Glutamatergic neuron (in vitro differentiated cells): ENCODE results near the gene NDUFB10. TPM values are rescaled to one million over a fixed set of nuclear protein-coding genes. Genes with fewer than 3 reads are reported as not detected.
"Not testable (repeated sequence)": the region's sequence is repeated elsewhere in the genome, so short reads cannot be mapped to it uniquely, and the experiment has no call there.

ENCODE experiments used
- DNase-seq: peaks from one replicate; pipeline ENCODE4 v3.0.0; 2022
- H3K27ac Mint-ChIP-seq: one replicate; pipeline ENCODE4 v1.8.0; 2020; ENCODE audit warnings: mild to moderate bottlenecking, mixed read lengths, inconsistent platforms; ENCODE audit not compliant: unreplicated experiment
- H3K27me3 Mint-ChIP-seq: one replicate; pipeline ENCODE4 v1.8.0; 2020; ENCODE audit warnings: mild to moderate bottlenecking, moderate library complexity, mixed read lengths, inconsistent platforms; ENCODE audit not compliant: unreplicated experiment
- H3K36me3 Mint-ChIP-seq: one replicate; pipeline ENCODE4 v1.8.0; 2020; ENCODE audit warnings: mild to moderate bottlenecking, mixed read lengths, inconsistent platforms; ENCODE audit not compliant: unreplicated experiment
- H3K4me1 Mint-ChIP-seq: one replicate; pipeline ENCODE4 v1.8.0; 2020; ENCODE audit warnings: mild to moderate bottlenecking, low read depth, mixed read lengths, inconsistent platforms; ENCODE audit not compliant: unreplicated experiment
- H3K4me3 Mint-ChIP-seq: one replicate; pipeline ENCODE4 v1.8.0; 2020; ENCODE audit warnings: mild to moderate bottlenecking, mixed read lengths, inconsistent platforms; ENCODE audit not compliant: unreplicated experiment
- H3K9me3 Mint-ChIP-seq: one replicate; pipeline ENCODE4 v1.8.0; 2020; ENCODE audit warnings: mild to moderate bottlenecking, moderate library complexity, mixed read lengths, inconsistent platforms; ENCODE audit not compliant: unreplicated experiment
- total RNA-seq: library from RNA; stranded (reverse); fragmentation: NEBNext Ultra II Directional; extraction: Animal tissue kit (Norgen Biotek cat#: 25700); gene quantifications from one replicate; pipeline ENCODE4 v1.2.1, GENCODE V29; 2021; ENCODE audit not compliant: unreplicated experiment
- TF ChIP-seq, protein P1 (sequence below): fragments of 200-600 bp; sonication (generic); IDR thresholded peaks from one replicate; pipeline ENCODE4 v1.5.0; 2021; ENCODE audit not compliant: partially characterized antibody, unreplicated experiment

NDUFB10 gene
- total RNA-seq, 1 donor from 2014 or later: 302 TPM

DNA sequence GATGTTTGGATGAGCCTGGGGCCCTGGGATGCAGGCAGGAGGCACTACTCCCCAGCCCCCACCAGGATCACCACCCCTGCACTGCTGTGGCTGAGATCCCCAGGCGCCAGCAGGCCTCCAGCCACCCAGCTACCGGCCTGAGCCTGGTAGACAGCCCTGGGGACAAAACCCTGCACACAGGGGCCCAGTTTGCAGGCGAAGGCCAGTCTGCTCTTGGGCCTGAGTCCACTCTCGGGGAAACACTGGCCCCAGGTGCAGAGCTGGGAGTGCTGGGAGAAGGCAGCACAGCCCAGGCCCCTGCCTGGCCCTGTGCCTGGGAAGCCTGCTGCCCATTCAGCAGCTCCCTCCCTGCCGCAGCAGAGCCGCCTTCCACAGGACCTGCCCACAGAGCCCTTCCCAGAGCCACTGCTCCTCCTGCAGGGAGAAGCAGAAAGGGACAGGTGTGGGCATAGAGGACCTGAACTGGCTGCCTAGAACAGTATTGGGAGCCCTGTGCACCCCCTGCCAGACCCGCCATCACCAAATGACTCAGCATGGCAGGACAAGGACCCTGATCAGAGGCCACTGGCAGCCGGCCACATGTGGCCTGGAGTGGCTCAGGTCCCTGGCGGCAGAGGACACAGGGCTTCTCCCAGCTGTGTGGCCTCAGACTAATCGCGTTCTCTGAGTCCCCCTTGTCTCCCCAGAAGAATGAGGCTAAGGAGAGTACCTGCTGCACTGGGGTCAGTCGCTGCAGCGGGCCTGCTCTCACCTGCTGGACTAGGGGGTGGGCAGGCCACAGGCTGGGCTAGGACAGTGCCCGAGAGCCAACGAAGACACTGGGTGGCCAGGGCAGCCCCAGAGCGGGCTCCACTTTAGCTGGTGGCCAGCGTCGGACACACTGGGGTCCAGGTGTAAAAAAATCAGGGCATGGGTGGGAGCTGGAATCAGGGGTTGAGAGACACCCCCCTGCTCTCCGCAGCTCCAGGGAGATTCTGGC is 27.0 kb upstream of the NDUFB10 start:
- Mint-ChIP-seq H3K27me3 (peaks cover 2% of the 10 kb centered on the region), H3K27ac (no peak overlapping the region), H3K4me3 (no peak overlapping the region), H3K36me3 (no peaks in the 10 kb centered on the region), H3K4me1 (peaks cover 4% of the 10 kb centered on the region), H3K9me3 (peaks cover 3% of the 10 kb centered on the region)
- peak; percentile 39 for DNase-seq
- TF ChIP-seq, protein P1, sequence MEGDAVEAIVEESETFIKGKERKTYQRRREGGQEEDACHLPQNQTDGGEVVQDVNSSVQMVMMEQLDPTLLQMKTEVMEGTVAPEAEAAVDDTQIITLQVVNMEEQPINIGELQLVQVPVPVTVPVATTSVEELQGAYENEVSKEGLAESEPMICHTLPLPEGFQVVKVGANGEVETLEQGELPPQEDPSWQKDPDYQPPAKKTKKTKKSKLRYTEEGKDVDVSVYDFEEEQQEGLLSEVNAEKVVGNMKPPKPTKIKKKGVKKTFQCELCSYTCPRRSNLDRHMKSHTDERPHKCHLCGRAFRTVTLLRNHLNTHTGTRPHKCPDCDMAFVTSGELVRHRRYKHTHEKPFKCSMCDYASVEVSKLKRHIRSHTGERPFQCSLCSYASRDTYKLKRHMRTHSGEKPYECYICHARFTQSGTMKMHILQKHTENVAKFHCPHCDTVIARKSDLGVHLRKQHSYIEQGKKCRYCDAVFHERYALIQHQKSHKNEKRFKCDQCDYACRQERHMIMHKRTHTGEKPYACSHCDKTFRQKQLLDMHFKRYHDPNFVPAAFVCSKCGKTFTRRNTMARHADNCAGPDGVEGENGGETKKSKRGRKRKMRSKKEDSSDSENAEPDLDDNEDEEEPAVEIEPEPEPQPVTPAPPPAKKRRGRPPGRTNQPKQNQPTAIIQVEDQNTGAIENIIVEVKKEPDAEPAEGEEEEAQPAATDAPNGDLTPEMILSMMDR: no peak

DNA sequence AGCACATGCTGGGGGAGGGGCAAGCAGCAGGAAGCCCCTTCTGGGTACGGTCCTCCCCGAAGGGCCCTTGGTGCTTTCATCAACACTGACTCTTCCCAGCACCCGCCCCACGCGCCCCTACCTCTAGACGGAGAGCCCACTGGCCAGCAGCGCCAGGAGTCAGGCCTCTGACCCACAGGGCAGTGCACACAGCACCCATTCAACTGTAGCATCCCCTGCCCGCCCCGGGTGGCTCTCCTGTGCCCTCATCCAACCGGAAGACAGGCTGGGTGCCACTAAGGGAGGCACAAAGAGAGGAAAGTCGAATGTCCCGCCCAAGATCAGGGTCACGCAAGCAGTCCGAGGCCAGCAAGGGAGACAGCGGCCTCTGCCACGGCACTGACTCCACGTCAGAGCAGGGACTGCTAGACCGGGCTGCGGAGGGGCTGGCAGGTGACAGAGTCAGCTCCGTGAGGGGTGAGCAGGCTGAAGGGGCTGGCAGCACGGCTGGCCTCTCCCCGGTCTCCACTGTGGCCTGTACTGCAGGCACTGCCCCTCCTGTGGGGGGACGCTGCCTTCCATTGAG is 26.2 kb upstream of the NDUFB10 start:
- no peak overlapping the region for H3K4me3 Mint-ChIP-seq
- H3K36me3 Mint-ChIP-seq: no peaks in the 10 kb centered on the region
- peak; percentile 30 for DNase-seq
- TF ChIP-seq, protein P1: no peak
- peaks cover 3% of the 10 kb centered on the region for H3K9me3 Mint-ChIP-seq
- no peak overlapping the region for H3K27ac Mint-ChIP-seq
- peaks cover 4% of the 10 kb centered on the region for H3K4me1 Mint-ChIP-seq
- H3K27me3 Mint-ChIP-seq: peaks cover 2% of the 10 kb centered on the region

DNA sequence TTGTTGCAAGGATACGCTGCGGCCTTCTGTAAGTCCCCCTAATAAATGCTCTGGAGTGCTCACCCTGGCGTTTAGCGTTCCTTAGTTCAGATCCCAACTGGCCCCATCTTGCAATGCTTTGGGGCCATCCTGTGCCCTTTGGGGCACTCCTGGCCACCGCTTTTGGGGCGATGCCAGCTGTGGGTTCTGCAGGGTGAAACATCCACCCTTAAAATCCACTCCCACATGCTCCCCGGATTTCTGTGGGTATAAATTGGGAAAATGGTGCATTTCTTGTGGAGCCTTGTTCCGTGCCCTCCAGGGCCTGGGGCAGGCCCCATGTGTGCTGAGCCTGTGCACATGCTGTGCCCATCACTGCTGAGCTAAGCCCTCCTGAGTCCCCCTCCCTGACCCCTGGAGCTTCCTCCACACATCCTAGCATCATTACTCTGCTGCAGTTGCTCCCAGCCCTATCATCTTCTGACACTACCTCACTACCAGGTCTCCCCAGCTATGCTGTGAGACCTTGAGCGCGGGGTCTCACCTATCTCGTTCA is 22.3 kb upstream of the NDUFB10 start:
- peaks cover 1% of the 10 kb centered on the region for H3K27me3 Mint-ChIP-seq
- peaks cover 10% of the 10 kb centered on the region for H3K4me1 Mint-ChIP-seq
- H3K36me3 Mint-ChIP-seq: no peaks in the 10 kb centered on the region
- DNase-seq: no peak
- TF ChIP-seq, protein P1: no peak
- no peak overlapping the region for H3K4me3 Mint-ChIP-seq
- H3K27ac Mint-ChIP-seq: no peak overlapping the region
- H3K9me3 Mint-ChIP-seq: no peaks in the 10 kb centered on the region

DNA sequence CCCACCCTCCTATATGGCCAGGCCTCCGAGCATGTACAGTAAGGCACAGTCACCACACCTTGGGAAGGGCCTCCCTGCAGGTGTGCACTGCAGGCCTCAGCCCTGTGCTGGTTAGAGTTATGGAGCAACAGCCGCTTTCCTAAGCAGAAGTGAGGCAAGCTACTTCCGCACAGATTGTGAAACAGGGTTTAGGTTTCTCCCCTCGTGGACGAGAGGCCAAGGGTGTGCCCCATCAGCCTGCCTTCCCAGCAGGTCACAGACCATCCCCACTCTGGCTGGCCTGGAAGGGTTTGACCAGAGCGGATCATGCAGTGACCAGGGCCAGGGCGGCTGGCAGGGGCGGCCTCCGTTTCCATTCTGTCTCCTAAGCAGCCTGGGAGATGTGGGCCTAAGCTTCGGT is 21.0 kb upstream of the NDUFB10 start:
- Mint-ChIP-seq H3K27me3 (peaks cover 1% of the 10 kb centered on the region), H3K4me3 (no peak overlapping the region), H3K9me3 (no peaks in the 10 kb centered on the region), H3K4me1 (peaks cover 8% of the 10 kb centered on the region), H3K27ac (no peak overlapping the region), H3K36me3 (no peaks in the 10 kb centered on the region)
- TF ChIP-seq, protein P1: no peak
- no peak for DNase-seq

DNA sequence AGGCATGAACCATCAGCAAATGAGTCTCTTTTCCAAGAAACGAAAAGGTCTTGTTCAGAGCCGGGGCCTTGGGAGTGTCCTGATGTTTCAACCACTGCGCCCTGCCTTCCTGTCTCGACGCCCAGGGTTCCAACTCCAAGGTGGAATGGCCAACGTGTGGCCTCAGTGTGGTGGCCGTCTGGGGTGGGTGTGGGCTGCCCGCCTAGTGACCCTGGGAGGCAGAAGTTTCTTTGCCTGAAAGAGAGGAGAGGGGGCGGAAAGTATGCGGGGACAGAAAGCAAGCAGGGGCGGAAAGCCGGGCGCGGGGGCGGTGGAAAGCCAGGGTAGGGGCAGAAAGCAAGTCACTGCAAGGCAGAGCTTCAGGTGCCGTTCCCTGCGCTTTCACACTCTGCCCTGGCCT is 20.4 kb upstream of the NDUFB10 start:
- Mint-ChIP-seq H3K4me1 (peaks cover 10% of the 10 kb centered on the region), H3K27me3 (peaks cover 1% of the 10 kb centered on the region), H3K4me3 (peak overlapping the region; percentile 34), H3K9me3 (peaks cover 3% of the 10 kb centered on the region), H3K27ac (no peak overlapping the region), H3K36me3 (no peaks in the 10 kb centered on the region)
- DNase-seq: no peak
- TF ChIP-seq, protein P1: no peak

DNA sequence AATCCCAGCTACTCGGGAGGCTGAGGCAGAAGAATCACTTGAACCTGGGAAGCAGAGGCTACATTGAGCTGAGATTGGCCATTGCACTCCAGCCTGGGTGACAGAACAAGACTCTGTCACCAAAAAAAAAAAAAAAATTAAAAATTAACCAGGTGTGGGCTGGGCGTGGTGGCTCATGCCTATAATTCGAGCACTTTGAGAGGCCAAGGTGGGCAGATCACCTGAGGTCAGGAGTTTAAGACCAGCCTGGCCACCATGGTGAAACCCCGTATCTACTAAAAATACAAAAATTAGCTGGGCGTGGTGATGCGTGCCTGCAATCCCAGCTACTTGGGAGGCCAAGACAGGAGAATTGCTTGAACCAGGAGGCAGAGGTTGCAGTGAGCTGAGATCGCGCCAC is 19.5 kb upstream of the NDUFB10 start:
- not testable (repeated sequence) for H3K27me3 Mint-ChIP-seq, H3K36me3 Mint-ChIP-seq, H3K9me3 Mint-ChIP-seq, H3K27ac Mint-ChIP-seq, H3K4me3 Mint-ChIP-seq, DNase-seq
- peaks cover 10% of the 10 kb centered on the region for H3K4me1 Mint-ChIP-seq
